Activated T-cell treated with anti-CD3 and anti-CD28 coated beads for 48 hours (primary cell): ENCODE measurements around the gene COL4A1.

Experiments
- DNase-seq: peaks from one replicate; pipeline ENCODE4 v3.0.0-alpha.2; 2020; ENCODE audit warnings: low read depth

Gene COL4A1

DNA sequence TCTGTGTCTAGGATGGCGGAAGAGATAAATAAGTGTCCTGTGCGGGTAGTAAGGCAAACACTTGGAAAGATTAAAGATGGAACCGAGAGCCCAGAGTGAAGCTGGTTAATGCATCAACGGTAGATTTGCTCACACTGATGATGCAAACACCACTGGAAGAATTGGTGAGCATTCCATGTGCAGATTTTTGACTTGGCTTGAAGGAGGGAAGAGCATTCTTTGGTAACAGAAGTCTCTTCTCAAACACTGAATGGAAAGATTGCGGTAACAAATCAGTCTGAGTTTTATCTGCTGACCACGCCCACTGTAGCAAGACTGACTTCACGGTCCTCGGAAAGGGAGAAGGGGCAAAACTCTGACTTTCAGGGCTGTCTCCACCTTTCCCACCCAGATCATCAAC, 112.5 kb downstream of the COL4A1 start:
- DNase-seq = no peak

- DNase-seq = no peak
Observed at GRCh38 chr13:110193491-110193890, 113.5 kb downstream of the COL4A1 start.

- no peak for DNase-seq
Observed at GRCh38 chr13:110192472-110192871, 114.5 kb downstream of the COL4A1 start.

DNA sequence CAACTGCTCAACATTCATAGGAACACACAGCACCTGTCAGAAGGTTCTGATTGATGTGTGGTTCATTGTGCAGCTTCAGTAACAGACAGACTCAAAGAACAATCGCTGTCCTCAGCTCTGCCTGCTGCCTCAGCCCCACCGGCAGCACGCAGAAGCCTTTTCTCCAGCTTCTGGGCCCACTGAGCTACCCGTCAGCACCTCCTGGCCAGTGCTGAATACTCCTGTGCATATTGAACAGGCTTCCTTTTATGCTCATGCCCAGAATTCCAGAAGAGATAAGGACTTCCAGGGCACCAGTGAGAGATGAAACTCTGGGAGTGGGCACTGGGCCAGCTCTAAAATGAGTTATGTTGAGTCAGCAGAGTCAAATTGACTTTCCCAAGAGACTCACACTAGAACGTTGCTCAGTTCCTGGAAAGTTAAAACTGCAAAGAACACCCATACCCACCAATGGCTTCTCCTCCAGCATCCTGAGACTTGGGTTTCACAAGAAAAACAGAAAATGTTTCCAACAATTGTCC, 119.3 kb downstream of the COL4A1 start:
- no peak for DNase-seq

DNA sequence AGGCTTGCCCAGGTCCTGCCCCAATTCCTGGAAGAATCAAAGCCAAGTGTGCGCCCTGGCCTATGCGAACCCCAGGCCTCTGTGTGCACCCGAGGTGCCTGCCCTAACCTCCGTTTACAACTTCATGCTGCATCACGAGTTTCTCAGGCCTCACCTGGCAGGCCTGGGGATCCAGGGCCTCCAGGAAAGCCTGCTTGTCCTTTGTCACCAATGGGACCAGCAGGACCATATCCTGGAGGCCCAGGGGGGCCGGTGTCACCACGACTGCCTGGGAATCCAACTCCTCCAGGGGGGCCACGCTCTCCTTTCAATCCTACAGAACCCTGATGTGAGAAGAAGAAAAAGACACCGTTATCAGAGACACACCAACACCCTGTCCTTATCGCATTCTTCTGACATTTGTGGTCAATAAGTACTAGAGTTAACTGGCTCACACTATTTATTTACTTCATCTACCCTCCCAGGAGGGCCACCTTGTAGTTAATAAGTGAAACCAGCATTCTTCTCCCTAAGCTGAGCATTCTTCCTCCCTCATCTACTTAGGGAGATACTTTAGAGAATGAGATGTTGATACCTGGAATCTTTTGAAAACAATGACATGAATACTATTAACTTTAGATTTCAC, 120.6 kb downstream of the COL4A1 start:
- DNase-seq = no peak

- DNase-seq = no peak
Observed at GRCh38 chr13:110185696-110186095, 121.3 kb downstream of the COL4A1 start.

DNA sequence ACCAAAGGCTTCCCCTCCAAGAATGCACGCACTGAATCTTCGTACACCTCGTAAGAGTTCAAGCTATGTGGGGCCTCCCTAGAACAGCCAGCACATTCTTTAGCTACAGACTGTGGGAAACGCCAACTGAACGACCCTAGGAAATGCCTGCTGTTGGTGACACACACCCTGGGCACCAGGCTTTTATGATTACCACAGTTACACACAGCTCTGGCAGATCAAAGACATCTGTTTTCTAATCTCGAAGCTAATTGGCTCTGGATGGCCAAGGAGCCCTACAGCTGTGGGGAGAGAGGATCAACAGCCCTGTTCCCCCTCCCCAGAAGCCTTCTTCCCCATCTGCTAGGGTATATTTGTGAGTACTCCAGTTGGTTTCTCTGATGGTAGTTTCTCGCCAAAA, 123.0 kb downstream of the COL4A1 start:
- no peak for DNase-seq

- no peak for DNase-seq
Observed at GRCh38 chr13:110182461-110182860, 124.5 kb downstream of the COL4A1 start.

- no peak for DNase-seq
Observed at GRCh38 chr13:110182003-110182402, 125.0 kb downstream of the COL4A1 start.

- no peak for DNase-seq
Observed at GRCh38 chr13:110179857-110180147, 127.2 kb downstream of the COL4A1 start.

DNA sequence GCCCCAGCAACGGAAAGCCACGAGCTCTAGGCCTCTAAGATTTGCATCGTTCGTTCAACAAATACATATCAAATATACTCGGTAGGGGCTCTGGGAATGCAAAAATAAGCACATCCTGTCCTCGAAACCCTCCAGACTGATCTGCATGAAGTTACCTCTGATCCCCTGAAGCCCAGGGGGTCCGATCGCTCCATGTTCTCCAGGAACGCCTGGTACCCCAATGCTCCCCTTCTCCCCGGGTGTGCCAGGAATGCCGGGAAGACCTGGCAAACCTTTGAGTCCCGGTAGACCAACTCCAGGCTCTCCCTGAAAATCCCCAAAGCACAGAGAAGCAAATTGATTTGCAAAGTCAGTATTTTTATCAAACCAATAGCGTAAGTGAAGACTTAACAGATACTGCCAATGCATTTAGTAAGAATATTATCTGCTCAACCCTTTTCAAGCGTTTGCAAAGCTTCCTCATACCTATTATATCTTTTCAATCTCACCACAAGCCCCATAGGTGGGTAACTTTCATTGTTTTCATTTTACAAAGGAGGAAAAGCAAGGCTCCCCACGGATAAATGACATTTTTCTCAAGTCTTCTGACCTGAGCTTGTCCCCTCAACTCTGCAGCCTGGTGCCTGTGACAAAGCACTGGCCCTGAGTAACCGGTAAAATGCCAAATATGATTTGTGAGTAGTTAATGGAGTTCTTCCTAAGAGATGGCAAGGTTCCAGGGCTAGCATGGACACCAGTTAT, 127.7 kb downstream of the COL4A1 start:
- DNase-seq = no peak

- no peak for DNase-seq
Observed at GRCh38 chr13:110177790-110178189, 129.2 kb downstream of the COL4A1 start.

DNA sequence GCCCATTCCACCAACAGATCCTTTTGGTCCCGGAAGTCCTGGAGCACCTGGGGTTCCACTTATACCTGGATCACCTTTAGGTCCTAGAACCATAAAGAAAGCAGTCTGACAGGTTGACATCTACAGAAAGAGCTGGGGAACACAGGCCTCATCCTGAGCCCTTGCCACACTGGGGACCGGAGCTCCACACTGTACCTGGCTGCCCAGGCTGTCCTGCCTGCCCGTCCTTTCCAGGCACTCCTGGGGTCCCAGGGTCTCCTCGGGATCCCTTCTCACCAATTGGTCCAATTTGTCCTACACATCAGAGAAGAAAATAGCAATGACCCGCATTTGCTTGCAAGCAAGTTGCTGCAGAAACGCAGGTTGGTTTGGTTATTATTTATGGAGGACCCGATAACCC, 130.5 kb downstream of the COL4A1 start:
- DNase-seq = no peak

- DNase-seq = no peak
Observed at GRCh38 chr13:110173247-110173818, 133.6 kb downstream of the COL4A1 start.

DNA sequence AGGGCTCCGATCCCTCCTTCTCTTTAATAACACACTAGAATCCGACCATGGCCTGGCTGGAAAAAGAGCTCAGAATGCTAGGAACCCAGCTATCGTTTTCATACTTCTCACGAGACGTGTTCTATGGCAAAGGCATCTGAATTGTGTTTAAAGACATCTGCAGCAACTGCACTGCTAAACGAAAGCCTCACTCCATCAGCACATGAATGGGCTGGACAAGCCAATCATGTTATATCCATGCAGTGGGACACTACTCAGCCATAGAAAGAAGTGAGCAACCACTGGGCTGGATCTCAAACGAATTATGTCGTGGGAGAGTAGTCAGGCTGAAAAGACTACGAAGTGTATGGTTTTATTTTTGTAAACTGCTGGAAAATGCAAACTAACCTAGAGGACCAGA, 136.1 kb downstream of the COL4A1 start:
- DNase-seq = no peak

- no peak for DNase-seq
Observed at GRCh38 chr13:110170020-110170790, 136.8 kb downstream of the COL4A1 start.

DNA sequence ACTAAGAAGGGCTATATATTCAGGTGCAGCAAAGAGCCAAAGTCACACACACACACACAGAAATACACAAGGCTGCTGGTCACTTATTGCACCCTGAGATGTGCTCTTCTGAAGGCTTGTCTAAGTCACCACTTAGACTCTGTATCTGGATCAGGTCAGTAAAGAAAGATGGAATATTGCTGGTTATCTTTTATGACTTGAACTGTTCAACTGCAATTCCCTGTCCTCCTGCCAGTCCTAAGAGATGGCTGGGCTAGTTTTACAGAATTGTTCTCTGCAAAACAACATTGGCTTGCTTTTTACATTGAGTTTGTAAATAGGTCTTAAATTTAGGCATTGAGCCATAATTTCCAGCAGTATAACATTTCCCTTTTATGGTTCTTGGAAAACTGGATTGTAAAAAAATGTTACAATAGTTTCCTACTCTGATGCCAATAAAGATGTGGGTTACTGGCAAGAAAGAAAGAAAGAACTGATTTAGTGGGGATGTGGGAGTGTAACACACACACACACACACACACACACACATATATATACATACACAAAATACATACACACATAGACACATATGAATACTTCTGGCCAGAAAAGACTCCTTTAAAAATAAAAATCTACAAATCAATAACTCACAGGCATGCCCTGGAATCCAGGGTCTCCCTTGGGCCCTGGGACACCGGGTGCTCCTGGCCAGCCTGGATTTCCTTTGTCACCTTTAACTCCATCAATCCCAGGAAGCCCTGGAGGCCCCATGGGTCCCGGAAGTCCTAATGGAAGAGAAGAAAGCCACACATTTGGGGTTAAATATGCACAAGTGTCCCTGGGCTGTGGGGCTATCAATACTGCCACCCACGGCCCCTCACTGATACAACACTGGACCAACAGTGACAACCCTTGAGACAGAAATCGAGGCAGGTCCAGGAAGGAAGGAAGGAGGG, 137.7 kb downstream of the COL4A1 start:
- no peak for DNase-seq

- DNase-seq = no peak
Observed at GRCh38 chr13:110166598-110166997, 140.4 kb downstream of the COL4A1 start.

GRCh38 chr13:110164706-110165105, 142.3 kb downstream of the COL4A1 start:
- DNase-seq = no peak

DNA sequence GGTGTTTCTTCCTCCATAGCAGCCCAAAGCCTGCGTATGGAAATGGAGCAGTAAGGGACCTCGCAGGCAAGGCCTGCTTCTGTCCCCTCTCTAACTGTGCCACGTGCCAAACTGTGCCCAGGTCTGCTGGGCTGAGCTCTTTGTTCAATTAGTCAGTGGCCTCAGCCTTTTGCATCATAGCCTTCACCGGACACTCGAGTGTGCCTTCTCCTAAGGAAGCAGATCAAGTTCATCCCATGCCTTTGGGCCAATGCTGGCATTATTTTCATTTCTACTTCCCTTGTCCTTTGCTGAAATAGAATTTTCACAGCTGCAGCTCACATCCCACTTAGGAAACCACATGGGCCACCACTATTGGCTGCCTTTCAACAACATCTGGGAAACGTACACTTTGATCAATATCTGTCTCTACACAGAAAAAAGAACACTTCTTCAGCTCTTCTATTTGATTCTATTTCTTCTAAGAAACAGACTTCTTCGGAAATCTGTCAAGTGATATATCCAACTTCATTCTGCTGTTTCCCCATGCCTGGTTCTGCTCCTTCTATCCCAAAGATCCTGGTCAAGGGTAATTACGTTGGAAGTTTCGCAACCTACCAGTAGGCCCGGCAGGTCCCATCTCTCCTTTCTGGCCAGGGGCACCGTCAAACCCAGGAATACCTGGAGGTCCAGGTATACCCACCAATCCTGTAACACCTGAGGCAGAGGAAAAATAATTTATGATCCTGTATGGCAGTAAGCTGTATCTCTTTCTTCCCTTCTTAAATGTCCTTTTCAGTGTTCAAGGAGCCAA, 143.9 kb downstream of the COL4A1 start:
- no peak for DNase-seq

GRCh38 chr13:110162053-110162452, 144.9 kb downstream of the COL4A1 start:
- no peak for DNase-seq
